HG02610 (cell line): ENCODE measurements around the gene SEMA4D.

ENCODE experiments used
- ATAC-seq: cut with Tn5 transposase; IDR thresholded peaks from one replicate; pipeline ENCODE4 v1.9.1; 2021; ENCODE audit warnings: mild to moderate bottlenecking, moderate library complexity; ENCODE audit not compliant: unreplicated experiment

SEMA4D gene

GRCh38 chr9:89414670-89415324 is 83.1 kb downstream of the SEMA4D start:
- no peak for ATAC-seq

GRCh38 chr9:89413963-89414638 is 83.8 kb downstream of the SEMA4D start:
- no peak for ATAC-seq

- no peak for ATAC-seq
Observed at GRCh38 chr9:89412951-89413350, 85.0 kb downstream of the SEMA4D start.

GRCh38 chr9:89412541-89412940 is 85.4 kb downstream of the SEMA4D start:
- ATAC-seq, result no peak

- no peak for ATAC-seq
Observed at GRCh38 chr9:89411759-89412158, 86.2 kb downstream of the SEMA4D start.

GRCh38 chr9:89410641-89411350 is 87.1 kb downstream of the SEMA4D start:
- peak; percentile 49 for ATAC-seq

GRCh38 chr9:89410022-89410421 is 87.9 kb downstream of the SEMA4D start:
- no peak for ATAC-seq

GRCh38 chr9:89409466-89409865 is 88.4 kb downstream of the SEMA4D start:
- ATAC-seq, result no peak

GRCh38 chr9:89408628-89409101 is 89.2 kb downstream of the SEMA4D start:
- no peak for ATAC-seq

GRCh38 chr9:89407070-89407469 is 90.8 kb downstream of the SEMA4D start:
- ATAC-seq, result no peak

- peak; percentile 47 for ATAC-seq
Observed at GRCh38 chr9:89405826-89406225, 92.1 kb downstream of the SEMA4D start.

- ATAC-seq, result no peak
Observed at GRCh38 chr9:89404074-89404473, 93.8 kb downstream of the SEMA4D start.

- ATAC-seq, result no peak
Observed at GRCh38 chr9:89402695-89403427, 95.1 kb downstream of the SEMA4D start.

- ATAC-seq, result peak; percentile 71
Observed at GRCh38 chr9:89400403-89401116, 97.4 kb downstream of the SEMA4D start.

- ATAC-seq, result no peak
Observed at GRCh38 chr9:89398621-89399020, 99.3 kb downstream of the SEMA4D start.

GRCh38 chr9:89397471-89397870 is 100.4 kb downstream of the SEMA4D start:
- no peak for ATAC-seq

- ATAC-seq, result no peak
Observed at GRCh38 chr9:89395931-89396710, 101.8 kb downstream of the SEMA4D start.

GRCh38 chr9:89394412-89394811 is 103.5 kb downstream of the SEMA4D start:
- ATAC-seq, result no peak

GRCh38 chr9:89391585-89391984 is 106.3 kb downstream of the SEMA4D start:
- ATAC-seq, result no peak
